GM19193 (cell line): ENCODE data around the gene GNAQ.

ENCODE experiments used
- POLR2A ChIP-seq: IDR thresholded peaks from 4 replicates; pipeline ENCODE4 v1.6.1; 2011; ENCODE audit not compliant: insufficient read depth, insufficient read length; ENCODE audit errors: extremely low read depth

Gene GNAQ

GRCh38 chr9:77953590-77953989, 78.0 kb downstream of the GNAQ start:
- no peak for TF ChIP-seq POLR2A

GRCh38 chr9:77952635-77953328, 78.8 kb downstream of the GNAQ start:
- TF ChIP-seq POLR2A, result no peak

GRCh38 chr9:77951369-77951768, 80.2 kb downstream of the GNAQ start:
- TF ChIP-seq POLR2A, result no peak

- no peak for TF ChIP-seq POLR2A
These were observed 81.7 kb downstream of the GNAQ start for GRCh38 chr9:77949751-77950436.

GRCh38 chr9:77947651-77948050, 84.0 kb downstream of the GNAQ start:
- TF ChIP-seq POLR2A, result no peak

- no peak for TF ChIP-seq POLR2A
These were observed 84.5 kb downstream of the GNAQ start for GRCh38 chr9:77946969-77947620.

GRCh38 chr9:77946296-77946695, 85.3 kb downstream of the GNAQ start:
- TF ChIP-seq POLR2A, result no peak

GRCh38 chr9:77945798-77946197, 85.8 kb downstream of the GNAQ start:
- no peak for TF ChIP-seq POLR2A

- no peak for TF ChIP-seq POLR2A
These were observed 86.9 kb downstream of the GNAQ start for GRCh38 chr9:77944556-77945243.

GRCh38 chr9:77943057-77943456, 88.6 kb downstream of the GNAQ start:
- no peak for TF ChIP-seq POLR2A

GRCh38 chr9:77939149-77939668, 92.4 kb downstream of the GNAQ start:
- TF ChIP-seq POLR2A, result no peak

GRCh38 chr9:77938163-77938562, 93.4 kb downstream of the GNAQ start:
- TF ChIP-seq POLR2A, result no peak

GRCh38 chr9:77935974-77936373, 95.6 kb downstream of the GNAQ start:
- no peak for TF ChIP-seq POLR2A

- TF ChIP-seq POLR2A, result no peak
These were observed 96.4 kb downstream of the GNAQ start for GRCh38 chr9:77935211-77935610.

- TF ChIP-seq POLR2A, result no peak
These were observed 97.6 kb downstream of the GNAQ start for GRCh38 chr9:77933976-77934375.

GRCh38 chr9:77933019-77933418, 98.6 kb downstream of the GNAQ start:
- no peak for TF ChIP-seq POLR2A

GRCh38 chr9:77929942-77930341, 101.7 kb downstream of the GNAQ start:
- TF ChIP-seq POLR2A, result no peak
